OCI-M2 (cell line): ENCODE measurements around the gene DPM3.
"Not testable (repeated sequence)": the region's sequence is repeated elsewhere in the genome, so short reads cannot be mapped to it uniquely, and the experiment has no call there.

Source experiments
- DNase-seq: peaks from one replicate; lab custom pipeline; 2025; ENCODE audit not compliant: unreplicated experiment; lab: John Stamatoyannopoulos, UW

The DPM3 gene

DNA sequence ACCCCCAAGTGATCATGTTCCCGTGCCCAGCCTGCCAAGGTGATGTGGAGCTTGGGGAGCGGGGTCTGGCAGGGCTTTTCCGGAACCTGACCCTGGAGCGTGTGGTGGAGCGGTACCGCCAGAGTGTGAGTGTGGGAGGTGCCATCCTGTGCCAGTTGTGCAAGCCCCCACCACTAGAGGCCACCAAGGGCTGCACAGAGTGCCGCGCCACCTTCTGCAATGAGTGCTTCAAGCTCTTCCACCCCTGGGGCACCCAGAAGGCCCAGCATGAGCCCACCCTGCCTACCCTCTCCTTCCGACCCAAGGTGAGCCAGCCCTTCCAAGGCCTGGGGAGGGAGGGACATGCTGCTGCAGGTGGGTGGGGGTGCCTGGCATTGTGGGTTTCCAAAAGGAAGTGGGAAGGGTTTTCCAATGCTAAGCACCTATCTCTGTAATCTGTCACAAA, 35.6 kb upstream of the DPM3 start:
- DNase-seq: no peak

- no peak for DNase-seq
Observed at GRCh38 chr1:155175281-155175926, 35.1 kb upstream of the DPM3 start.

DNA sequence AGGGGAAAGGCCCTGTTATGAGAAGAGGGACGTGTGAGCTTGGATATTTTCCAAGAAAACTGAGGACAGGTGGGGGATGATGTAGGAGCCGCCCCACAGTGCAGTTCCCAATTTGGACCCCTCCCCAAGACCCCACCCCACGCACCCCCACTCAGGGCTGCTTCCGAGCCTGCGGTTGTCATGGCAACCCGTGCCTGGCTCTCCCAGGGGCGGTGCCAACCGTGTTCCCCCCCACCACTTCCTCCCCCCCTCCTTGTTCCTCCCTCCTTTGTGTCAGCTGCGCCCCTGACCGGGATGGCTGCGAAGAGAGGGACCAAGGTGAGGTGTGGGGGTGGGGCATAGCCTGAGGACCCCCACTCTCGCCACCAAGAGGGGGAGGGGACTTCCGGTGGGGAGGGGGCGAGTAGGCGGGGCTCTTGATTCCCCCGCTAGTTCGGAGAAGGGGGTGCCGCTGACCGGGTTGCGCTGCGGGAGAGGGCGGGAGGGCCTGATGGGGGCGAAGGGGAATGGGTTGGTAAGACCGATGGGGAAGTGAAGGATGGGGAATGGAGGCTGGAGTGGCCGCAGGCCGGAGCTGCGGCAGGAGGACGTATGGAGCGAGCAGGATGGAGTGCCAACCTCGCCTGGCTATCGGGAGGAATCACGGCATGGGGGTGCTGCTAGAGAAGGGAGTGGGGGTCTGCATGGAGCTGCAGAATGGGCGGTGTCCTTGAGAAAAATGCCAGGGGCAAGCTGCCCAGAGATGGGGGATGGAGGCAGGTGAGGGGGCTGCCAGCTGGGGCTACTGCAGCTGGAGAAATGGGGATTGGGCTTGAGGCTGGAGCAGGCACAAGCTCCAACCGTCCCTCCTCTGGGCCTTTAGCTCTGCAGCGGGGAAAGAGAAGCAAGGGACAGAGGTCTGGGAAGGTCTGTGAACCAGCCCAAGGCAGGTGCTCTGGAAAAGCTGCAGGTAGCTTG, 34.3 kb upstream of the DPM3 start:
- no peak for DNase-seq

DNA sequence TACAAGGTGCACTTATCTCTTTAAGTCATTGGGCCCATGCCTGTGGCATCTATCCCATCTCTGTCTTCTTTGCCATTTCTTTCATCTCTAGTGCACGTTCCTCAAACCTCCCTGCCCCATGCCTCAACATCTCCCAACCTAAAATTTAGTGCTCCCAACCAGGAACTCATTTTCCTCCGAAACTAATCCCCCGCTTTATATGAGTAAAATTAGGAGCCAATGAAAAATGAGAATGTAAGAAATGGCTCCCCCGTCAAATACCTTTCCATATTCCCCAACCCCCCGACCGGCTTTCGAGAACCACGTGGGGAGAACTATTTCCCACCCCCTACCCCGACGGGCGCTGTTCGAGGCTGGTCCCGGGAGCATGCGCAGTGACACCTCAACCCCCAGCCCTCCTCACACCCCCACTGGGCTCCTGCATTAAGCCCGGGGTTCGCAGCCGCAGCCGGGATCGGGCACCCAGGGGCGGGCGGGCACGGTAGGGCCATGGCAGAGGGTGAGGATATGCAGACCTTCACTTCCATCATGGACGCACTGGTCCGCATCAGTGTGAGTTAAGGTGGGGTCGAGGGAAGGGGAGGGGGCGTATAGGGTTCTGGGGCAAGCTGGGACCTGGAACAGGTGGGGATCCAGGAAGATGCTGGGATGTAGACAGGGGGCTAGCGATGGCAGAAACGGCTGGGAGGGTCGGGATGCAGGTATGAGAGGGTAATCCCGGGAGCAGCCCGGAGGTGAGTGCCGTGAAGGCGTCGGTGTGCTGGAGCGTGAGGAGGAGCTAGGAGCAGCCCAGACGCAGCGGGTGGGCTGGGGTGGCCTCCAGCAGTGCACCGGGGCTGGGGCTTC, 33.4 kb upstream of the DPM3 start, which contains the start of gene TRIM46:
TSS of gene TRIM46 (plus strand) at position 372 of the 846 bp plus-strand sequence. CDS start at position 490, 118 bp downstream.
- no peak for DNase-seq

GRCh38 chr1:155172732-155173477, 32.6 kb upstream of the DPM3 start, which contains the start of gene KRTCAP2:
Gene KRTCAP2 (minus strand): TSS chr1:155173304. CDS start chr1:155173224, 80 bp downstream.
- DNase-seq: peak; percentile 76

DNA sequence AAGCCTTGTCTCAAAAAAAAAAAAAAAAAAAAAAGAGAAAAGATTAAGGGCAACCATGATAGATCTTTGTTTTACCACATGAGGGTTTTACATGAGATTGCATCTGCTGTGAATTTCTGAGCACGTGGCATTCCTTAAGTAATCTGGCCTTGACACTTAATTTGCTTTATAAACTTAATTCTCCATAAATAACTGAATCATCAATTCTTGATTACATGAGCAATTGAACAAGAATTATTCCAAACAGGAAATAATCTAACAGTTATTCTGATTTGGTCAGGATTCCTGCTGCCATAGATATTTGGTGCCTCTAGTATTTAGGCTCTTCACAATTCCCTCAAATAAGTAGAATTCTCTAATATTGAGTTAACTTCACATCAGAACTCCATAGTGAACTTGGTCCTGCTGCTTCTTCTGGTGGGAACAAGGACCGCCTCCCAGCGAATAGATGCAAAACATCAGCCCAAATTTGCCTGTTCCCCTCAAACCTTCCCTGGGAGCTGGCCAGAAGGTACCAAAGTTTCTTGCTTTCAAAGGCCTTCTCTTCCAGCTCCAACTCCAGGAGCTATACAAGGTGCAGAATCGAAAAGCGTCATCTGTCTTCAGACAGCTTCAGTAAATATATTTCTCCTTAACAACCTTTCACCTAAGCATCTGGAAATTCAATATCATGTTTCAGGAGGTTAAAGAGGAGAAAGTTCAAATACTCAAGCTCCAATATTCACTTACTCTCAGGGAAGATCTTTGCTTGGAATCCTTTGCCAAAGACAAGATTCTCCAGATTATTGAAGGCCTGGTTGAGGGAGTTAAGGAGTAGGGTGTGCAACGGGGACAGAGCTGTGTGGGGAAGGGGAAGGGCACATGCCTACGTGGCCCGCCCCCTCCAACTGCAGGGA, 31.8 kb upstream of the DPM3 start:
- no peak for DNase-seq

DNA sequence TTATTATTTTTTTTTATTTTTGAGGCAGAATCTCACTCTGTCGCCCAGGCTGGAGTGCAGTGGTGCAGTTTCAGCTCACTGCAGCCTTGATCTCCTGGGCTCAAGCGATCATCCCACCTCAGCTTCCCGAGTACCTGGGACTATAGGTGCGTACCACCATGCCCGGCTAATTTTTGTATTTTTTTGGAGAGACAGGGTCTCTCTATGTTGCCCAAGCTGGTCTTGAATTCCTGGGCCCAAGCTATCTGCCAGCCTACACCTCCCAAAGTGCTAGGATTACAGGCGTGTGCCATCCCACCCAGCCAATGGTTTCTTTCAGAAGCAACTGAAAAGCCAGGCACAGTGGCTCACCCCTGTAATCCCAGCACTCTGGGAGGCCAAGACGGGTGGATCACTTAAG, 30.5 kb upstream of the DPM3 start:
- no peak for DNase-seq

DNA sequence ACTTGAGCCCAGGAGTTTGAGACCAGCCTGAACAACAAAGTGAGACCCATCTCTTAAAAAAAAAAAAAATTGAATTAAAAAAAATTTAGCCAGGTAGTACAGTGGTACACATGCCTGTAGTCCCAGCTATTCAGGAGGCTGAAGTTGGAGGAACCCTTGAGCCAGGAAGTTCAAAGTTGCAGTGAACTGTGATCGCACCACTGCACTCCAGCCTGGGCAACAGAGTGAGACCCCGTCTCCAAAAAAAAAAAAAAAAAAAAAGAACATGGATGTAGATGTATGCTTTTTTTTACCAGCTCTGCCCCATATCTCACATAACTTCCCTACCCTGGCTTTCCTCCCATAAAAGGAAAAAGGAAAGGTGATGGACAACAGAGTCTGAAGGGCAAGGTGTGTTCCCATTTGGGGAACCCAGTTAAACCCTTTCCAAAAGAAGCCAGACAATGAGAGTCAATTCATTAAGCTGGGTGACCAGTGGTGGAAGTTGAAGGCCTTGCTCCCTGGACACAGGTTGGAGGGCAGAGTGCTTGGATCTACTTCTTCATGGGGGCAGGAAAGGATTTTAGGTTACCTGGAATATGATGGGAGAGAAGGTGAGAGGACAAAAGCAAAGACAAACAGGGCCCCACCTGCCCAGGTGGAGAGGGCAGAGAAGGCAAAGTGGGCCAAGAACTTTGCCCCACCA, 29.9 kb upstream of the DPM3 start:
- DNase-seq: no peak

- no peak for DNase-seq
Observed at GRCh38 chr1:155169541-155169940, 29.2 kb upstream of the DPM3 start.

DNA sequence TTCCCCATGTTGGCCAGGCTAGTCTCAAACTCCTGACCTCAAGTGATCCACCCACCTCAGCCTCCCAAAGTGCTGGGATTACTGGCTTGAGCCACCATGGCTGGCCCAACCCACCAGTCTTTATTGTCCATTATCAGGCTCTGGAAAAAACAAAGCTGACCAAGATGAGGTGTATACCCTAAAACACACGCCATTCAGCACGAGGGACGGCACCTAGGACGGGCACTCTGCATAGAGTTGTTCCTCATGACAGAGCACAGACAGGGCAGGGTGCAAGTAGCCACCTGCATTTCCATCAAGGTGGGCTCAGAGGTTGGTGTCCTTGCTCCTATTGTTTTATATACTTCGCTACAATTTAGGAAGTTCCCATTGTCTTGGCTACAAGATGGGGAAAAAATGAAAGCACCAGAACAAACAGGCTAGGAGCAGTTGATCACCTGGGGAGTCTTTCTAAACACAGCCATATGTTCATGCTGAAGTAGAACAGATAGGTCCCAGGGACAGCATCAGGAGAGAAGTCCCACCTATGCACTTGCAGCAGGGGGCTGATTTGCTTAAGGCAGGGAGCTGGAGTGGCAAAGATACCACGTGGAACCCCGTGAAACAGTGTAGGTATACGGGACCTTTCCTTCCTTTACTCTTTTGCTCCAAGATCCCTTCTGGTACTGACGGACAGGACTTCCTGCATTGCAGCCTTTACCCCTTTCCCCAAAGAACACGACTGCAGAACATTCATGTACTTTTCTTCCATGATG, 28.3 kb upstream of the DPM3 start:
- DNase-seq: no peak

DNA sequence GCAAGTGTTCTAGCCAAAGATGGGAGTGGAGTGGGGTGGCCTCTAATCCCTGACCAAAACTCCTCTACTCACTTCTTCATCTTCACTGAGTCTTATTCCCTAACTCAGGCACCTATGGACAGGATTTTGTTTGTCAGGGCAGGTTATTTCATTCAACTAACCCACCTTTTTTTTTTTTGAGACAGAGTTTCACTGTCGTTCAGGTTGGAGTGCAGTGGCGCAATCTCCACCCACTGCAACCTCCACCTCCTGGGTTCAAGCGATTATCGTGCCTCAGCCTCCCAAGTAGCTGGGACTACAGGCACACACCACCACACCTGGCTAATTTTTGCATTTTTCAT, 27.7 kb upstream of the DPM3 start:
- DNase-seq: not testable (repeated sequence)

DNA sequence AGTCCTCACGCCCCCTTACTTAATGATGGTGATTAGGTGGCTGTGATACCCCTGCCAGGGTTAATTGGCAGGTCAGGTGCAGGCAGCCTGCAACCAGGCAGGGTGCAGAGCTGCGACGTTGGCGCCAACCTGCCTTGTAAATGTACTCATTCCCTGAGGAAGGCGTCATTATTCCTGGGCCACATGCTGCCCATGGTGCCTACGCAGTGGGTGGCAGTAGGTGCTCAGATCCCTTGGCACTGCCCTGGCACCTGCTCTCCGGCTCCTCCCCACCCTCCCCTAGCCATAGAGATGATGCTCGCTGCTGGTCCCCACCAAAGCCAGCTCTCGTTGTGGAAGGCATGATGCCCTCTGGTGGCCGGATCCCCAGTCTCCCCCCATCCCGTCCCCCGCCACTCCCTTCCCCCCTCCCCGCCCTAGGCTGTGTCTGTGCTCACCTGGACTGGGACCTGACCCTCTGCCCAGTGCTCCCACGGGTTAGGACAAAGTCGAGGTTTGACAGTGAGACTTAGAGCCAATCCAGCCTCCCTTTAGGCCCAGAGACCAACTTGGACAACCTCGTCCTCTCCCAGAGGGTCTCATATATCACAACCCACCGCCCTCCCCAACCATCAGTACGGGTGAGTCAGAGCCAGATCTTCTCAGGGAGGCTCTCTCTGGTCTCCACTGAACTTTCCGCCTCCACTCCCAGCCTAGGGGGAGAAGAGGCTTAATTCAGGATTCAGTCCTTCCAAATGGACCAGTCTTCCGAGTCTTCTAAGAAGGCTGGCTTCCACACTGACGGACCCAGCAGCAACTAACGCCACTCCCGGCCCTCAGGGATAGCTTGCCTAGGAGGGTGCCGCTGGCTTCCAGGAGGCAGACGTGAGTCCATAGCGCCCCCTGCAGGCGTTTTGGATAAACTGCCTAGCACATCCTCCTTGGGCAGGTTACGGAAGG, 27.1 kb upstream of the DPM3 start:
- peak; percentile 67 for DNase-seq

DNA sequence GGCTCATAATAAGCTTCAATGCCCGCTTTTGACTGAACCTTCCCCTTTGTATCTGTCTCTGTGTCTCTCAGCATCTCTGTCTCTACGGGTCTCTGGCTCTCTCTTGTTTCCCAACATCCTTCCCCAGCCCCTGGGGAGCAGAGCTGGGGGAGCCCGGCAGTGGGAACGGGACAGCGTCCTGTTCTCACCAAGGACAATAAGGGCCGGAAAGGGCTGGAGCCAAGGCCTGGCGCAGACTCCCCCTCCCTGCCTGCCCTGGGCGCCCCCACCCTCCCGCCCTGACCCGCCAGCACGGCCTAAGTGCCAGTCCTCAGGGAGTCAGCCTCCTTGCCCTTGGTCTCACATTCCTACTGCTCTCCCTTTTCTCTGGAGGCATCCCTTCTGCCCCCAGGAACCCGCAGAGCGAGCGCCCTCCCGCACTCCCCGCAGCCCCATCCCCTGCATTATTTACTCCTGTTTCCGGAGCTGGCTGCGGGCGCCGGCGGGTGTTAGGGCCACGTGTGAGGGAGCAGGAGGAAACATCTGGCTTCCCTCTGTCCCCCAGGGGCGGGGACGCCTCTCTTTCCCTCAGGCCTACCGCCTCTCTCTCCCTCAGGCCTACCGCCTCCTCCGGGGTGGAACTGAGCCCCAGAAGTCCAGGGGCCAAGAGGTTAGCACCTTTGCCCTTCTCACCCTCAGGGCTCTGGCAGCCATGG, 26.3 kb upstream of the DPM3 start:
- DNase-seq: no peak

- DNase-seq: no peak
Observed at GRCh38 chr1:155166051-155166470, 25.7 kb upstream of the DPM3 start.

DNA sequence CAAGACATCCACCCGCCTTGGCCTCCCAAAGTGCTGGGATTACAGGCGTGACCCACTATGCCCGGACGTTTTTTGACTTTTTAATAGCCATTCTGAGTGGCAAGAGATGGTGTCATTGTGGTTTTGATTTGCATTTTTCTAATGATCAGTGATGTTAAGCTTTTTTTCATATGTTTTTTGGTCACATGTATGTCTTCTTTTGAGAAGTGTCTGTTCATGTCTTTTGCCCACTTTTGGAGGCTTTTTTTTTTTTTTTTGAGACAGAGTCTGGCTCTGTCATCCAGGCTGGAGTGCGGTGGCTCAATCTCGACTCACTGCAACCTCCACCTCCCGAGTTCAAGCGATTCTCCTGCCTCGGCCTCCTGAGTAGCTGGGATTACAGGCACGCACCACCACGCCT, 24.3 kb upstream of the DPM3 start:
- not testable (repeated sequence) for DNase-seq

DNA sequence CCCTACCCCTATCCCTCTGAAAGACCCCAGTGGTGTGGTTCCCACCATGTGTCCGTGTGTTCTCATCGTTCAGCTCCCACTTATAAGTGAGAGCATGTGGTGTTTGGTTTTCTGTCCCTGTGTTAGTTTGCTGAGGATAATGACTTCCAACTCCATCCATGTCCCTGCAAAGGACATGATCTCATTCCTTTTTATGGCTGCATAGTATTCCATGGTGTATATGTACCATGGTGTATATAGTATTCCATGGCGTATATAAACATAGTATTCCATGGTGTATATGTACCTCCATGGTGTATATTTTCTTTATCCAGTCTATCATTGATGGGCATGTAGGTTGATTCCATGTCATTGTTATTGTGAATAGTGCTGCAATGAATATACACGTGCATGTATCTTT, 23.5 kb upstream of the DPM3 start:
- not testable (repeated sequence) for DNase-seq
